GM12801 (cell line): ENCODE measurements around the gene RASA1.

Source experiments
- CTCF ChIP-seq: IDR thresholded peaks from one replicate; pipeline ENCODE4 v1.5.1; 2011; ENCODE audit warnings: control low read depth; ENCODE audit not compliant: insufficient read length; ENCODE audit errors: extremely low read depth

RASA1 gene

GRCh38 chr5:87367243-87367642 is 99.6 kb downstream of the RASA1 start:
- TF ChIP-seq CTCF: no peak

GRCh38 chr5:87368601-87369000 is 100.9 kb downstream of the RASA1 start:
- no peak for TF ChIP-seq CTCF

GRCh38 chr5:87369431-87369830 is 101.7 kb downstream of the RASA1 start:
- TF ChIP-seq CTCF: no peak

GRCh38 chr5:87372705-87373104 is 105.0 kb downstream of the RASA1 start:
- TF ChIP-seq CTCF: no peak

- TF ChIP-seq CTCF: no peak
These were observed 114.5 kb downstream of the RASA1 start for GRCh38 chr5:87382224-87382623.

GRCh38 chr5:87383216-87383615 is 115.5 kb downstream of the RASA1 start:
- no peak for TF ChIP-seq CTCF

GRCh38 chr5:87385802-87386201 is 118.1 kb downstream of the RASA1 start:
- TF ChIP-seq CTCF: no peak

- TF ChIP-seq CTCF: no peak
These were observed 120.4 kb downstream of the RASA1 start for GRCh38 chr5:87388129-87388528.
